HG03060 (cell line): ENCODE measurements around the gene MRPL58.

Source experiments
- ATAC-seq: cut with Tn5 transposase; IDR thresholded peaks from one replicate; pipeline ENCODE4 v1.9.1; 2021; ENCODE audit warnings: low read depth, moderate number of reproducible peaks; ENCODE audit not compliant: unreplicated experiment

Gene MRPL58

GRCh38 chr17:75068750-75069149, 56.3 kb downstream of the MRPL58 start:
- no peak for ATAC-seq

GRCh38 chr17:75069783-75070182, 57.3 kb downstream of the MRPL58 start:
- no peak for ATAC-seq
